Right renal cortex interstitium (tissue), 3 donors: ENCODE data around the gene GJA10. TPM values are rescaled to one million over a fixed set of nuclear protein-coding genes. Genes with fewer than 3 reads are reported as not detected.
"Not testable (repeated sequence)": the region's sequence is repeated elsewhere in the genome, so short reads cannot be mapped to it uniquely, and the experiment has no call there.

Experiments
- DNase-seq, 3 donors: peaks; one replicate each; pipeline ENCODE4 v3.0.0-alpha.2; 2013; ENCODE audit warnings: low read depth in 3 of 3, low spot score in 2 of 3
- polyA plus RNA-seq, 3 donors: library from polyadenylated mRNA; unstranded; fragments of 120-200 nt; gene quantifications; one replicate each; pipeline ENCODE4 v1.2.1, GENCODE V29; 2013; ENCODE audit not compliant: insufficient read length in 3 of 3

The GJA10 gene
- not detected for polyA plus RNA-seq

DNA sequence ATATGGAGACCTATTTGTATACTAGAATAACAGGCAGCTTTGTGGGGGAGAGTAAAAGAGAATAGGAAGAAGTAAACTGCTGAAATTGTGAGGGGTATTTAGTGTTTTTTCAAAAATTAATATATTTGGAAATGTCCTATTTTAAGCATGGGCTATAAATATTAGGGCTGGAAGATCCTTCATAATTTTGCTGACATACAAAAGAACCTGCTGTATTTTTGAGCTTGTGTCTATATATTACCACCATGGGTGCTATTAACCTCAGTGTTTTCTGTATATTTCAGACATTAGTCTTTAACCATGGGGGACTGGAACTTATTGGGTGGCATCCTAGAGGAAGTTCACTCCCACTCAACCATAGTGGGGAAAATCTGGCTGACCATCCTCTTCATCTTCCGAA, at the start of gene GJA10:
Gene GJA10 (plus strand): TSS at position 301 of the 400 bp plus-strand sequence. CDS start 0 bp downstream, at position 301.
- no peak for DNase-seq

DNA sequence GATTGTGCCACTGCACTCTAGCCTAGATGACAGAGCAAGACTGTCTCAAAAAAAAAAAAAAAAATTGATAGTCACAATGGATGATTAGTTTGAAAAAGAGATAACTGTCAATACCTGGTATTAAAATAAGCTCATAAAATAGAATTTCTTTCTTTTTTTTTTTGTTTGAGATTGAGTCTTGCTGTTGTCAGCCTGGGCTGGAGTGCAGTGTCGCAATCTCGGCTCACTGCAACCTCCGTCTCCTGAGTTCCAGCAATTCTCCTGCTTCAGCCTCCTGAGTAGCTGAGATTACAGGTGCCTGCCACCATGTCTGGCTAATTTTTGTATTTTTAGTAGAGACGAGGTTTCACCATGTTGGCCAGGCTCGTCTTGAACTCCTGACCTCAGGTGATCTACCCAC, 46.8 kb upstream of the GJA10 start:
- not testable (repeated sequence) for DNase-seq

DNA sequence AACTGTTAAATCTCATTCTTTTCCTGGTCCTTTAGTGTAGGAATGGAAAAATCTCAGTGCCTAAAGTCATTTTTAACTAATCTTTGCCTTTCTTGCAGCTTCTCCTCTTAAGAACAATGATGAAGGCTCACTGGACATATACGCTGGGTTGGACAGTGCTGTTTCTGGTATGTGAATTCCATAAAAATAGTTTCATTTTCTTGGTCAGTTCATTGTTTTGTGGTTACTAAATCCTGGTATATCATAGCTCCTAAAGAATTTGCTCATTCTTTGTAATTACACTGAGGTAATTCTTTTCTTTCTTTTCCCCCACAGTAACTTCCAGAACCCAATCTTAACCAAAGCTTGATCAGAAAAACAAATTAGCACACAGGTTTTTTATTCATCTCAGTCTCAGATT, 41.2 kb upstream of the GJA10 start:
- DNase-seq = no peak

DNA sequence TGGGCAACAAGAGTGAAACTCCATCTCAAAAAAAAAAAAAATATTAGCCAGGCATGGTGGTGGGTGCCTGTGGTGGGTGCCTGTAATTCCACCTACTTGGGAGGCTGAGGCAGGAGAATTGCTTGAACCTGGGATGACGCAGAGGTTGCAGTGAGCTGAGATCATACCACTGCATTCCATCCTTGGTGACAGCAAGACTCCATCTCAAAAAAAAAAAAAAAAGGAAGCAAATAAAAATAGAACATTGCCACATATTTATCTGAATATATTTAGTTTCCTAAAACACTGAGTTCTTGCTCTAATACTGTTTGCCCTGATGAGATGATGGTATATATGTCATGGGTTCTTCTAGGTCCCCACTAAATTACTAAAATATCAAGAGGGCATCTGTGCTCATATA, 36.2 kb upstream of the GJA10 start:
- no peak for DNase-seq

DNA sequence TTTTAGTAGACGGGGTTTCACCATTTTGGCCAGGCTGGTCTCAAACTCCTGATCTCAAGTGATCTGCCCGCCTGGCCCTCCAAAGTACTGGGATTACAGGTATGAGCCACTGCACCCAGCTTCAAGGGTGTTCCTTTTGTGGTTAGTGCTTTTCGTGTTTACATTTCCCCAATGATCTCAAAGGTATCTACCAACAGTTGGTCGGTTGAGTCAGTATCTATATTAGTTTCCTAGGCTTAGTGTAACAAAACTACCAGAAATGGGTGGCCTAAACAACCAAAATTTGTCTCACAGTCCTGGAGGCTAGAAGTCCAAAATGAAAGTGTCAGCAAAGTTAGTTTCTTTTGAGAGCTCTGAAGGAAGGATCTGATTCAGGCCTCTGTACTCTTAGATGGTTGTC, 34.5 kb upstream of the GJA10 start:
- DNase-seq = no peak

DNA sequence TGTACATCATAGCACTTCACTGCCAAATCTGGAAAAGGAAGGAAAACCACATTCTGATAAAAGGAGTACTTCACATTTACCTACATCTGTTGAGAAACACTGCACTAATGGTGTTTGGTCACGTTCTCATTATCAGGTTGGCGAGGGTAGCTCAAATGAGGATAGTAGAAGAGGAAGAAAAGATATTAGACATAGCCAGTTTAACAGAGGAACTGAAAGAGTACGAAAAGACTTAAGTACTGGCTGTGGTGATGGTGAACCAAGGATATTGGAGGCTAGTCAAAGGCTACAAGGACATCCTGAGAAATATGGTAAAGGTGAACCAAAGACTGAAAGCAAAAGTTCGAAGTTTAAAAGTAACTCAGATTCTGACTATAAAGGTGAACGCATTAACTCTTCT, 32.0 kb upstream of the GJA10 start:
- no peak for DNase-seq

DNA sequence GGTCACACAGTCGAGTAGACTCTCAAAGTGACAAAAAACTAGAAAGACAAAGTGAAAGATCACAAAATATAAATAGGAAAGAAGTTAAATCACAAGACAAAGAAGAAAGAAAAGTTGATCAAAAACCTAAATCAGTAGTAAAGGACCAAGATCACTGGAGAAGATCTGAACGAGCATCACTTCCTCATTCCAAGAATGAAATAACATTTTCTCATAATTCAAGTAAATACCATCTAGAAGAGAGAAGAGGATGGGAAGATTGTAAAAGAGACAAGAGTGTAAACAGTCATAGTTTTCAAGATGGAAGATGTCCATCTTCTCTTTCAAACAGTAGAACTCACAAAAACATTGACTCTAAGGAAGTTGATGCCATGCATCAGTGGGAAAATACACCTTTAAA, 31.6 kb upstream of the GJA10 start:
- no peak for DNase-seq

DNA sequence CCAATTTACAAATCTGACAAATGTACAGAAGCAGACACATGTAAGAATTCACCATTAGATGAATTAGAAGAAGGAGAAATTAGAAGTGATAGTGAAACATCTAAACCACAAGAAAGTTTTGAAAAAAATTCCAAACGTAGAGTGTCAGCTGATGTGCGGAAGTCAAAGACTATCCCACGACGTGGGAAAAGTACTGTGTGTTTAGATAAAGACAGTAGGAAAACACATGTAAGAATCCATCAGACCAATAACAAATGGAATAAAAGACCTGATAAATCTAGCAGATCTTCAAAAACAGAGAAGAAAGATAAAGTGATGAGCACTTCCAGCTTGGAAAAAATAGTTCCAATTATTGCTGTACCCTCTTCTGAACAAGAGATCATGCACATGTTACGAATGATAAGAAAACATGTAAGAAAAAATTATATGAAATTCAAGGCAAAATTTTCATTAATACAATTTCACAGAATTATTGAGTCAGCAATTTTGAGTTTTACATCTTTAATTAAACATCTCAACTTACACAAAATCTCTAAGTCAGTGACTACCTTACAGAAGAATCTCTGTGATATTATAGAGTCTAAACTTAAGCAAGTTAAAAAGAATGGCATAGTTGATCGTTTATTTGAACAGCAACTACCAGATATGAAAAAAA, 28.1 kb upstream of the GJA10 start:
- DNase-seq = no peak

DNA sequence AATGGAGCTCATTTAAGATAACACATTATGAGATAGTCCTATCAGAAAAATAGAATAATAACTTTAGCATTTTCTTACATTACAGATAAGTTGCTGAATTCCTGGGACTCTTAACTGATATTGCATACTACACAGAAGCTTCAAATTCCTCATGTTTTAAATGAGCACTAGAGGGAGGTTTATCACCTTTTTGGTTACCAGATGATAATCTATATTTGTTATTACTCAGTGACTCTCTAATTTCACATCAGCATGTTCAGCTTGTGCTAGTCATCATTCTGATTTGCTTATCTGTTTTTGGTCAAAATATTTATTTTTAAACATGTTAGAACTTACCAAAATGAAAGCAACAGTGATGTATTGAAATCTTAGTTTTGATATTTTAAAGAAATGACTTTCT, 20.5 kb upstream of the GJA10 start:
- DNase-seq = no peak

DNA sequence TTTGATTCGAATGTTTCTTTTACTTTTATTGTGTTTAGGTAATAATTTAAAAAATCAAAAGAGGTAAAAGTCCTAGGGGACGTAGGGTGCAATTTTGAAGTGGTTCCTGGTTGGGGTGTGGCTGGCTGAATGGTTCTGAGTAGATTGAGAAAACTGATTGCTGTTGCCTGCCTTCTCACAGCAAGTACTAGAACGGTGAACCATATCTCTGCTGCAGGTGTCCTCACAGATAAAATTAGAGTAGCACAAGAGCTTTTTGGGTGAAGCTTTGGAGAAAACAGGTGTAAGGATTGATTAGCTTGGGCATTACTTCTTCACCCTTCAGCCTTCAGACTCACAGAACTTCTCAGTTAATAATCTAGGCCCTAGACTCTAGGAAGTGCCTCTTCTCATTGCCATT, 19.8 kb upstream of the GJA10 start:
- DNase-seq = no peak

DNA sequence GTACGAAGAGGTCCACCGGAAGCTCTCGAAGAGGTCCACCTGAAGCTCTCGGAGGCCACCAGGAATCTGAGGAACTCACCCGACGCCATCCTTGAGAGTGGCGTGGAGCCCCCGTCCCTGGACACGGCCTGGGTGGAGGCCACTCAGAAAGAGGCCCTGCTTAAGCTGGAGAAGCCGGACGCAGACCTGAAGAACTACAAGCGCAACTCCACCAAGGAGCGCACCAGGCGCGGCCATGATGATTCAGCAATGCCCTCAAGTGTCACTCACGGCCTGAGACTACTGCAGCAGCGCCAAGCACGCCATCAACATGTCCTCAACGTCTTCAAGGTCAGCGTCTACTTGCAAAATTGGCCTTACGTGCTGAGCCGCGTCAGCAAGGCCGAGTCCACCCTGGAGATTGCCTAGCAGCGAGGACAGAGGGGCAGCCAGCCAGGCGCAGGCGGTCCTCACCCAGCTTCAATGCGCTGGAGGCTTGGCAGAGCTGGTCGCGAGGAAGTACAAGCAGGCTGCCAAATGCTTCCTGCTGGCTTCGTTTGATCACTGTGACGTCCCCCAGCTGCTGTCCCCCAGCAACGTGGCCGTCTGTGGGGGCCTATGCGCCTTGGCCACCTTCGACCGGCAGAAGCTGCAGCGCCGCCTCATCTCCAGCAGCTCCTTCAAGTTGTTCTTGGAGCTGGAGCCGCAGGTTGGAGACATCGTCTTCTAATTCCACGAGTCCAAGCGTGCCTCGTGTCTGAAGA, 7.7 kb upstream of the GJA10 start:
- no peak for DNase-seq

DNA sequence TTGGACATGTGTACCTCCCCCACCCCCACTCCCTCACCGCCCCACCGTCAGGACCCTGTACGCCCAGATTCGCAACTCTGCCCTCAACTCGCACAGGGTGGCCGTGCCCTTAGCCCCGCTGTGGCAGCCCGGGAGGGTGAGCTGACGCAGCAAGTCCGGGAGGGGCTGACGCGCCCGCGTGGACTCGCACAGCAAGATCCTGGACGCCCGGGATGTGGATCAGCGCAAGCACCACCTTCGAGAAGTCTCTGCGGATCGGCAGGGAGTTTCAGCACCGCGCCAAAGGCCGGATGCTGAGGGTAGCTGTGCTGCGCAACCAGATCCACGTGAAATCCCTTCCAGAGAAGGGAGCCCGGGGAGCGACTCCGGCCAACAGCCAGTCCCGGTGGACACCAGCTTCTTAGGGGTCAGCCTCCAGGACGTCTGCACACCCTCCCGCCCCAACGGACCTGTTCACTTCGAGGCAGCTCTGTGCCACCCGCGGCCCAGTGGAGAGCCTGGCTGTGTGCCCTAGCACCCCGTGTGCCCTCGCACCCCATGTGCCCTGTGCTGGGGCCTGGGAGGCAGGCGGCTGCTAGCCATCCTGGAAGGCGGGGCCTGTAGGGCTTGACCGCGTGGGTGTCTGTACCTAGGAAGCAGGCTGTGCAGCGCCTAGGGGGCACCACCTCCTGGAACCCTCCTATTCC, 6.7 kb upstream of the GJA10 start:
- no peak for DNase-seq

DNA sequence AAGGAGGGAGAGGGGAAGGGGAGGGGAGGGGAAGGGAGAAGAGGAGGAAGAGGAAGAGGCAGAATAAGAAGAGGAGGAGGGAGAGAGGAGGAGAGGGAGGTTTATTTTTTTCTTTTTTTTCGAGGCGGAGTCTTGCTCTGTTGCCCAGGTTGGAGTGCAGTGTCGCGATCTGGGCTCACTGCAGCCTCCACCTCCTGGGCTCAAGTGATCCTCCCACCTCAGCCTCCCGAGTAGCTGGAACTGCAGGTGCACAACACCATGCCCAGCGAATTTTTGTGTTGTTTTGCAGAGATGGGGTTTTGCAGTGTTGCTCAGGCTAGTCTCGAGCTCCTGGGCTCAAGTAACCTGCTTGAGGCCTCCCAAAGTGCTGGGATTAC, 6.1 kb upstream of the GJA10 start:
- no peak for DNase-seq

DNA sequence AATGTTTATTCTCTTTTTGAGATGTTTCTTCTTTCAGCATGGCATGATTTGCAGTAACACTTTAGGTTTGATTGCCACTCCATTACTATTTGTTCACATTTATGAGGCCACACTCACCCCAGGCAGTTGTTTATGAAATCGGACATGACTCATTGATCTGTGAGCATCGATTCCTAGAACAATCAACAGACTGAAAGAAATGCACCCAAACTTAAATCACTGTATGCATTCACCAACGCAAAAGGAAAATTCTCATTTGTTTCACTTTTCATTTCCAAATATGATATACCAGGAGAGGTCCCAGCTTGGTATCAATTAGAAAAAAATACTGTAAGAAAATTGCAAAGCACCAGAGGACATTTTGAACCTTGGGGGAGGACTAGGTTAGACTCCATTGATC, 5.4 kb upstream of the GJA10 start:
- DNase-seq = no peak

DNA sequence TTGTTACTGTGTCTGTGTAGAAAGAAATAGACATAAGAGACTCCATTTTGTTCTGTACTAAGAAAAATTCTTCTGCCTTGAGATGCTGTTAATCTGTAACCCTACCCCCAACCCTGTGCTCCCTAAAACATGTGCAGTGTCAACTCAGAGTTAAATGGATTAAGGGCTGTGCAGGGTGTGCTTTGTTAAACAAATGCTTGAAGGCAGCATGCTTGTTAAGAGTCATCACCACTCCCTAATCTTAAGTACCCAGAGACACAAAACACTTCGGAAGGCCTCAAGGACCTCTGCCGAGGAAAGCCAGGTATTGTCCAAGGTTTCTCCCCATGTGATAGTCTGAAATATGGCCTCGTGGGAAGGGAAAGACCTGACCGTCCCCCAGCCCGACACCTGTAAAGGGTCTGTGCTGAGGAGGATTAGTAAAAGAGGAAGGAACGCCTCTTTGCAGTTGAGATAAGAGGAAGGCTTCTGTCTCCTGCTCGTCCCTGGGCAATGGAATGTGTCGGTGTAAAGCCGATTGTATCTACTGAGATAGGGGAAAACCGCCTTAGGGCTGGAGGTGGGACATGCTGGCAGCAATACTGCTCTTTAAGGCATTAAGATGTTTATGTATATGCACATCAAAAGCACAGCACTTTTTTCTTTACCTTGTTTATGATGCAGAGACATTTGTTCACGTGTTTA, 3.3 kb upstream of the GJA10 start:
- not testable (repeated sequence) for DNase-seq

DNA sequence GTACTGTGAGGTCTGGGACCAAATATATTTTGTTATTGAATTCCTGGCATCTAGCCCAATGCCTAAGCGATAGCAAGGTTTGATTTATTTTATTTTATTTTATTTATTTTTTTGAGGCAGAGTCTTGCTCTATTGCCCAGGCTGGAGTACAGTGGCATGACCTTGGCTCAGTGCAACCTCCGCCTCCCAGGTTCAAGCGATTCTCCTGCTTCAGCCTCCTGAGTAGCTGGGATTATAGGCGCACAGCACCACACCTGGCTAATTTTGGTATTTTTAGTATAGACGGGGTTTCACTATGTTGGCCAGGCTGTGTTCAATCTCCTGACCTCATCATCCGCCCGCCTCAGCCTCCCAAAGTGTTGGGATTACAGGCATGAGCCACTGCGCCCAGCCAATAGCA, 1.7 kb upstream of the GJA10 start:
- not testable (repeated sequence) for DNase-seq

DNA sequence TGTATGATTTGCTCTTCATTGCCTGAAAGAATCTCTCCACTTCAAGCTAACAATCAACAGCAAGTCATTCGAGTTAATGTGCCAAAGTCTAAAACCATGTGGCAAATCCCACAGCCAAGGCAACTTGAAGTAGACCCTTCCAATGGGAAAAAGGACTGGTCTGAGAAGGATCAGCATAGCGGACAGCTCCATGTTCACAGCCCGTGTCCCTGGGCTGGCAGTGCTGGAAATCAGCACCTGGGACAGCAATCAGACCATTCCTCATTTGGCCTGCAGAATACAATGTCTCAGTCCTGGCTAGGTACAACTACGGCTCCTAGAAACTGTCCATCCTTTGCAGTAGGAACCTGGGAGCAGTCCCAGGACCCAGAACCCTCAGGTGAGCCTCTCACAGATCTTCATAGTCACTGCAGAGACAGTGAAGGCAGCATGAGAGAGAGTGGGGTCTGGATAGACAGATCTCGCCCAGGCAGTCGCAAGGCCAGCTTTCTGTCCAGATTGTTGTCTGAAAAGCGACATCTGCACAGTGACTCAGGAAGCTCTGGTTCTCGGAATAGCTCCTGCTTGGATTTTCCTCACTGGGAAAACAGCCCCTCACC, 1.1 kb downstream of the GJA10 start:
- peak; percentile 57 to 75 (median 63) for DNase-seq

DNA sequence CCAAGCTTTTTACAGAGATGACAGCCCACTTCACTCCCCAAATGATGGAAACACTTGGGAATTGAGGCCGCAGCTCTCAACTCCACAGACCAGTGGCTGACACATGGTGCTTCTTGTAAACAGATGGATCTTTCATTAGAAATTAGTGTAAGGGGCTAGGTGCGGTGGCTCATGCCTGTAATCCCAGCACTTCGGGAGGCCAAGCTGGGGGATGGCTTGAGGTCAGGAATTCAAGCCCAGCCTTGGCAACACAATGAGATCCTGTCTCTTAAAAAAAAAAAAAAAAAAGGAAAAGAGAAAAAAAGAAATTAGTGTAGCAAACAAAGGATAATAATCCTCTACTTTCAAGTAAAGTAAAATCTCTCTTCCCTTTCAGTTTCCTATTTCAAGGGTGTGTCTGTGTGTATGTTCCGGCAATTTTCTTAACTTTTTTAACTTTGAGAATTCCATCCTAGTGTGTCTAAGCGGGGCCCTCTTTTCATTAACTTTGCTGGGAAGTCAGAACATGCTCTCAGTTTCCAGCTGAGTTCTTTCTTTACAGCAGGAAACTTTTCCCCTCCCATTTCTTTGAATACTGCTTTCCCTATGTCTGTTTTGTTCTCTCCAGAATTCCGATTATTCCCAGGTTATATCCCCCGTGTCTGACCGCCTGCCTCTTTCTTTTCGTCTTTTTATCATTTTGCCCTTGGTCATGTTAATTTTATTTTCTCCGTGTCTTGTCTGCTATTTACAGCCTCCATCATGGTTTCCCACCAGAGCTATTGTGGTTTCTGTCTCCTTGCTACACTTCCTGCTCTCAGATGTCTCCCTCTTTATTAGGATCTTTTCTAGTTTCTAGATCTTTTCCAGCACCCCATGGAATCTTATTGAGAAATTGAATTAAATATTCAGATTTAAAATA, 16.0 kb downstream of the GJA10 start:
- DNase-seq = not testable (repeated sequence)

DNA sequence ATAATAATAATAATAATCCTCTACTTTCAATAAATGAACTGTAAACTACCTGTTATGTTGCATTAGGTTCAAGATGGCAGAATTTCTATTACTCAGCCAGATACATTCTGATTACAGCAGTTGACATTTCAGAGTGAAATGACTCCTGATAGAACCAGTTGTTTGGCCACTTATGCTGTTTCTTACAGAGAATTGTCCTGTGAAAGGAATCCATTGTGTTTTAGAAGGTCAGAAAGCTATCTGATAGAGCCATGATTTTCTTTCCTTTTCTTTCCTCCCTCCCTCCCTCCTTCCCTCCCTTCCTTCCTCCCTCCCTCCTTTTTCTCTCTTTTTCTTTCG, 16.6 kb downstream of the GJA10 start:
- DNase-seq = no peak
